Activated CD4-positive, alpha-beta memory T cell treated with anti-CD3 and anti-CD28 coated beads for 36 hours (primary cell): ENCODE measurements around the gene CAVIN2. TPM values are rescaled to one million over a fixed set of nuclear protein-coding genes. Genes with fewer than 3 reads are reported as not detected.
"Not testable (repeated sequence)": the region's sequence is repeated elsewhere in the genome, so short reads cannot be mapped to it uniquely, and the experiment has no call there.

ENCODE experiments used
- CTCF ChIA-PET: fragments of 350-600 bp; sonication (Branson Sonifier 250); formaldehyde crosslinking; loops from one replicate; lab custom pipeline; 2021; ENCODE audit warnings: antibody characterized with exemption, inconsistent platforms; lab: Charles Lee
- POLR2A ChIA-PET: fragments of 350-600 bp; sonication (Branson Sonifier 250); formaldehyde crosslinking; loops from one replicate; lab custom pipeline; 2021; ENCODE audit warnings: antibody characterized with exemption; lab: Charles Lee
- DNase-seq: peaks from one replicate; pipeline ENCODE4 v3.0.0-alpha.2; 2020
- H3K27ac Mint-ChIP-seq: one replicate; pipeline ENCODE4 v1.8.0; 2021; ENCODE audit warnings: mixed read lengths
- H3K27me3 Mint-ChIP-seq: one replicate; pipeline ENCODE4 v1.8.0; 2021; ENCODE audit warnings: mixed read lengths
- H3K36me3 Mint-ChIP-seq: one replicate; pipeline ENCODE4 v1.8.0; 2021; ENCODE audit warnings: mixed read lengths
- H3K4me1 Mint-ChIP-seq: one replicate; pipeline ENCODE4 v1.8.0; 2021; ENCODE audit warnings: low read depth, mixed read lengths
- H3K4me3 Mint-ChIP-seq: one replicate; pipeline ENCODE4 v1.8.0; 2021; ENCODE audit warnings: mild to moderate bottlenecking, mixed read lengths
- H3K9me3 Mint-ChIP-seq: one replicate; pipeline ENCODE4 v1.8.0; 2021; ENCODE audit warnings: mixed read lengths
- intact Hi-C: fragments of 100-400 bp; cut with micrococcal nuclease; formaldehyde crosslinking; loops from one replicate; pipeline ENCODE4 v1.15.1; 2023
- total RNA-seq, 2 experiments: library from RNA; stranded (reverse); gene quantifications; one replicate each; pipeline ENCODE4 v1.2.3, GENCODE V29; 2021

CAVIN2 gene
- total RNA-seq, 2 experiments from 2014 or later: not detected

GRCh38 chr2:191790737-191791136 is 56.2 kb downstream of the CAVIN2 start:
- H3K4me3 Mint-ChIP-seq: no peak overlapping the region
- no peaks in the 10 kb centered on the region for H3K36me3 Mint-ChIP-seq
- CTCF ChIA-PET: no interaction called here
- intact Hi-C loops: no loop called here
- POLR2A ChIA-PET: no interaction called here
- H3K27me3 Mint-ChIP-seq: peaks cover 17% of the 10 kb centered on the region
- H3K27ac Mint-ChIP-seq: no peak overlapping the region
- H3K9me3 Mint-ChIP-seq: no peaks in the 10 kb centered on the region
- no peaks in the 10 kb centered on the region for H3K4me1 Mint-ChIP-seq
- no peak for DNase-seq

GRCh38 chr2:191789796-191790195 is 57.1 kb downstream of the CAVIN2 start:
- H3K4me1 Mint-ChIP-seq: no peaks in the 10 kb centered on the region
- H3K4me3 Mint-ChIP-seq: no peak overlapping the region
- no peak overlapping the region for H3K27ac Mint-ChIP-seq
- no peak for DNase-seq
- no peaks in the 10 kb centered on the region for H3K9me3 Mint-ChIP-seq
- H3K27me3 Mint-ChIP-seq: peaks cover 17% of the 10 kb centered on the region
- no peaks in the 10 kb centered on the region for H3K36me3 Mint-ChIP-seq
- POLR2A ChIA-PET: no interaction called here
- CTCF ChIA-PET: interaction anchor here (0.7 kb wide), 1 partner anchor 378 kb away, joined by 3 read pairs; no protein-coding TSS in a partner anchor
- intact Hi-C loops: no loop called here

- H3K36me3 Mint-ChIP-seq: no peaks in the 10 kb centered on the region
- no peaks in the 10 kb centered on the region for H3K9me3 Mint-ChIP-seq
- no peak for DNase-seq
- no peak overlapping the region for H3K27ac Mint-ChIP-seq
- H3K27me3 Mint-ChIP-seq: peaks cover 14% of the 10 kb centered on the region
- H3K4me3 Mint-ChIP-seq: no peak overlapping the region
- intact Hi-C loops: no loop called here
- ChIA-PET POLR2A (no interaction called here), CTCF (interaction anchor here (0.6 kb wide), 1 partner anchor 296 kb away, joined by 3 read pairs; no protein-coding TSS in a partner anchor)
- H3K4me1 Mint-ChIP-seq: no peaks in the 10 kb centered on the region
These were observed 60.2 kb downstream of the CAVIN2 start for GRCh38 chr2:191786694-191787093.

- H3K4me1 Mint-ChIP-seq, DNase-seq: not testable (repeated sequence)
These were observed 61.2 kb downstream of the CAVIN2 start for GRCh38 chr2:191785651-191786050.

More at GRCh38 chr2:191785651-191786050, 61.2 kb downstream of the CAVIN2 start:
- H3K36me3 Mint-ChIP-seq, POLR2A ChIA-PET, H3K27me3 Mint-ChIP-seq, H3K9me3 Mint-ChIP-seq, CTCF ChIA-PET, intact Hi-C loops, H3K27ac Mint-ChIP-seq, H3K4me3 Mint-ChIP-seq: not testable (repeated sequence)

Other genes with a start within 250 kb of the CAVIN2 start
- 10 to 100 TPM; 65.1 to 65.4 TPM for gene NABP1, start 169.0 kb downstream of the CAVIN2 start, total RNA-seq